C4-2B (cell line): ENCODE data around the gene GARNL3.

Experiments used
- ZFX ChIP-seq: fragments of 450-650 bp; IDR thresholded peaks from 2 replicates; pipeline ENCODE4 v1.6.1; 2017
- TF ChIP-seq, protein P1 (sequence below): fragments of 450-650 bp; conservative IDR thresholded peaks from 2 replicates; pipeline ENCODE4 v1.5.1; 2017; ENCODE audit warnings: mild to moderate bottlenecking

- TF ChIP-seq, protein P1, sequence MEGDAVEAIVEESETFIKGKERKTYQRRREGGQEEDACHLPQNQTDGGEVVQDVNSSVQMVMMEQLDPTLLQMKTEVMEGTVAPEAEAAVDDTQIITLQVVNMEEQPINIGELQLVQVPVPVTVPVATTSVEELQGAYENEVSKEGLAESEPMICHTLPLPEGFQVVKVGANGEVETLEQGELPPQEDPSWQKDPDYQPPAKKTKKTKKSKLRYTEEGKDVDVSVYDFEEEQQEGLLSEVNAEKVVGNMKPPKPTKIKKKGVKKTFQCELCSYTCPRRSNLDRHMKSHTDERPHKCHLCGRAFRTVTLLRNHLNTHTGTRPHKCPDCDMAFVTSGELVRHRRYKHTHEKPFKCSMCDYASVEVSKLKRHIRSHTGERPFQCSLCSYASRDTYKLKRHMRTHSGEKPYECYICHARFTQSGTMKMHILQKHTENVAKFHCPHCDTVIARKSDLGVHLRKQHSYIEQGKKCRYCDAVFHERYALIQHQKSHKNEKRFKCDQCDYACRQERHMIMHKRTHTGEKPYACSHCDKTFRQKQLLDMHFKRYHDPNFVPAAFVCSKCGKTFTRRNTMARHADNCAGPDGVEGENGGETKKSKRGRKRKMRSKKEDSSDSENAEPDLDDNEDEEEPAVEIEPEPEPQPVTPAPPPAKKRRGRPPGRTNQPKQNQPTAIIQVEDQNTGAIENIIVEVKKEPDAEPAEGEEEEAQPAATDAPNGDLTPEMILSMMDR = no peak
- no peak for TF ChIP-seq ZFX
Observed at GRCh38 chr9:127351182-127352166, 86.9 kb downstream of the GARNL3 start.
